ENCODE results near the gene SH2D2A. TPM values are rescaled to one million over a fixed set of nuclear protein-coding genes. Genes with fewer than 3 reads are reported as not detected.
A peak's percentile ranks its signal among the peaks of the same experiment; 100 is the strongest.

Gene SH2D2A
- total RNA-seq, 2 donors from 2014 or later: 2.4 to 7.7 TPM

DNA sequence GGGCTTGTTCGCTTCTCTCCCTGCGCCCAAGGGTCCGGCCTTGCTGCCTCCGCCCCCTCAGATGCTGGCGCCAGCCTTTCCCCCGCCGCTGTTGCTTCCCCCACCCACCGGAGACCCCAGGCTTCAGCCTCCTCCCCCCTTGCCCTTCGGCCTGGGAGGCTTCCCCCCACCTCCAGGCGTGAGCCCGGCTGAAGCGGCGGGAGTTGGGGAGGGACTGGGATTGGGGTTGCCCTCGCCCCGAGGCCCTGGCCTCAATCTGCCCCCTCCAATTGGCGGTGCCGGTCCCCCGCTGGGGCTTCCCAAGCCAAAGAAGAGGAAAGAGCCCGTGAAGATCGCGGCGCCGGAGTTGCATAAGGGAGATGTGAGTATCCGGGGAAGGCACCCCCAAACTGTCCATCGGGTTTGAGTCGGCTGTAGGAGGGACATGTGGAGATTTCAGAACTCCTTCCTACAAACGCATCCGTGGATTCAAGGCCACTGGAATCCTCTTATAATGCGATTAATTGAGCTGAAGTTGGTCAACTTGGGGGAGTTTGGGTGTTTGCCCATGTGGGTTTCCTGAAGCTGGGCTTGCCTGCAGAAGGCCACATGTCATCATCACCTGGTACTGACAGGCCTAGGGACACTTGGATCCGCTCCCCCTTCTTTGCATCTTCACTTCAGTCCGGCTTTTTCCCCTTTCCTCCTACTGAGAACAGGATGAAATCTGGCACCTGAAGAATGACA lies 48.6 kb downstream of the SH2D2A start:
- peak; percentile 83 for DNase-seq
- WGBS, 2 experiments (ENCODE audit: insufficient coverage in 1 of 2, insufficient read length in 1 of 2): 1 to 2% methylated on average over 7 to 31 of the region's 31 CpGs
- no peak overlapping the region for H3K27ac Mint-ChIP-seq

DNA sequence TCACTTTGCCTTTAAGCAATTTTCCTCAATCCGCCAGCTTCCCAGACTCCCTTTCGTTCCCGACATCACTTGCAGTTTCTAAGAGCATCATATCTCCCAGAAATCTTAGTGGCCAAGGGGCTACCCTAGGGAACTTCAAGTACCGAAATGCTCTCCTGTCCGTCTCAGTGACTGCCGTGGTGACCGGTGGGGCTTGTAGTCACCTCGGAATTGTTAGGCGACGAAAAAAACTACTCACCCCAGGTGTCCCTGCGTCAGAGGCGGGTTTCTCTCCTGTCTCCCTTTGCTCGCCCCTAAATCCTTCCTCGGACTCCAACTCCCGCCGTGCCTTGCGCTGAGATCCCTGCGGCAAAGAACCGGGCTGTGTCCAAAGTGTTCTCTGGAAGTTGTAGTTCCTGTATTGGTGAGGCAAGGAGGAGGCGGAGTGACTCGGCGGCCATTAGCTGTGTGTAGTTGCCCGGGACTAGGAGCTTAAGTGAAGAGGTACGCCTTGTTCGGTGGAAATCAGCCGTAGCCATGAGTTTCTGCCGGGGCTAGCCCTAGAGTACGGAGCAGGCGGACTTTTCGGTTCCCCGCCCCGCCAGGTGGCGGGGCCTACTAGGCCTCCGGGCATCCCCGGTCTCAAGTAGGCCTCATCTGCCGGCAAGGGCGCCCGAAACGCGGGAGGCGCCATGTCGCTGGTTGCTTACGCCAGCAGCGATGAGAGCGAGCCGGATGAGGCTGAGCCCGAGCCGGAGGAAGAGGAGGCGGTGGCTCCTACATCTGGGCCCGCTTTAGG lies 49.4 kb downstream of the SH2D2A start, which contains the start of gene PRCC:
Gene PRCC (plus strand): TSS at position 435 of the 778 bp plus-strand sequence. CDS start 237 bp downstream, at position 672.
- Histone ChIP-seq H3K4me3 (ENCODE audit: low read length) (peak within 1 kb of the TSS; percentile 95), H3K27me3 (ENCODE audit: control insufficient read depth, insufficient read depth, low read length, poor library complexity, severe bottlenecking) (no peaks in the 10 kb centered on the region), H3K4me1 (ENCODE audit: control insufficient read depth, insufficient read depth, low read length) (peaks cover 3% of the 10 kb centered on the region), H3K27ac (ENCODE audit: low read depth, low read length) (peak within 1 kb of the TSS; percentile 50), H3K9me3 (ENCODE audit: control insufficient read depth, low read length) (no peaks in the 10 kb centered on the region), H3K9ac (ENCODE audit: extremely low read depth, low read length, poor library complexity, severe bottlenecking) (peak within 1 kb of the TSS; percentile 89), H3K36me3 (ENCODE audit: control insufficient read depth, insufficient read depth, low read length) (peaks cover 19% of the 10 kb centered on the region)
- WGBS, 2 experiments (ENCODE audit: insufficient coverage in 1 of 2, insufficient read length in 1 of 2): 0% methylated on average over 12 to 50 of the region's 50 CpGs
- Mint-ChIP-seq H3K4me1 (peaks cover 33% of the 10 kb centered on the region), H3K27me3 (ENCODE audit: insufficient read depth) (no peaks in the 10 kb centered on the region), H3K36me3 (ENCODE audit: low read depth) (peaks cover 19% of the 10 kb centered on the region), H3K27ac (no peak within 1 kb of the TSS), H3K9me3 (no peaks in the 10 kb centered on the region), H3K4me3 (no peak within 1 kb of the TSS)
- TF ChIP-seq, protein P1, sequence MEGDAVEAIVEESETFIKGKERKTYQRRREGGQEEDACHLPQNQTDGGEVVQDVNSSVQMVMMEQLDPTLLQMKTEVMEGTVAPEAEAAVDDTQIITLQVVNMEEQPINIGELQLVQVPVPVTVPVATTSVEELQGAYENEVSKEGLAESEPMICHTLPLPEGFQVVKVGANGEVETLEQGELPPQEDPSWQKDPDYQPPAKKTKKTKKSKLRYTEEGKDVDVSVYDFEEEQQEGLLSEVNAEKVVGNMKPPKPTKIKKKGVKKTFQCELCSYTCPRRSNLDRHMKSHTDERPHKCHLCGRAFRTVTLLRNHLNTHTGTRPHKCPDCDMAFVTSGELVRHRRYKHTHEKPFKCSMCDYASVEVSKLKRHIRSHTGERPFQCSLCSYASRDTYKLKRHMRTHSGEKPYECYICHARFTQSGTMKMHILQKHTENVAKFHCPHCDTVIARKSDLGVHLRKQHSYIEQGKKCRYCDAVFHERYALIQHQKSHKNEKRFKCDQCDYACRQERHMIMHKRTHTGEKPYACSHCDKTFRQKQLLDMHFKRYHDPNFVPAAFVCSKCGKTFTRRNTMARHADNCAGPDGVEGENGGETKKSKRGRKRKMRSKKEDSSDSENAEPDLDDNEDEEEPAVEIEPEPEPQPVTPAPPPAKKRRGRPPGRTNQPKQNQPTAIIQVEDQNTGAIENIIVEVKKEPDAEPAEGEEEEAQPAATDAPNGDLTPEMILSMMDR (conservative IDR thresholded peaks at IDR 0.05): no peak
- DNase-seq: peak; percentile 100

More for the DNA sequence above, 48.6 kb downstream of the SH2D2A start:
- Histone ChIP-seq H3K4me3 (ENCODE audit: low read length) (peak overlapping the region; percentile 95), H3K4me1 (ENCODE audit: control insufficient read depth, insufficient read depth, low read length) (peaks cover 10% of the 10 kb centered on the region), H3K27ac (ENCODE audit: low read depth, low read length) (peak overlapping the region; percentile 50), H3K36me3 (ENCODE audit: control insufficient read depth, insufficient read depth, low read length) (peaks cover 26% of the 10 kb centered on the region), H3K9ac (ENCODE audit: extremely low read depth, low read length, poor library complexity, severe bottlenecking) (peak overlapping the region; percentile 89), H3K9me3 (ENCODE audit: control insufficient read depth, low read length) (no peaks in the 10 kb centered on the region), H3K27me3 (ENCODE audit: control insufficient read depth, insufficient read depth, low read length, poor library complexity, severe bottlenecking) (no peaks in the 10 kb centered on the region)
- Mint-ChIP-seq H3K27me3 (ENCODE audit: insufficient read depth) (no peaks in the 10 kb centered on the region), H3K4me3 (no peak overlapping the region), H3K36me3 (ENCODE audit: low read depth) (peaks cover 19% of the 10 kb centered on the region), H3K9me3 (no peaks in the 10 kb centered on the region), H3K4me1 (peaks cover 41% of the 10 kb centered on the region)
- TF ChIP-seq, protein P1 (conservative IDR thresholded peaks at IDR 0.05): no peak

DNA sequence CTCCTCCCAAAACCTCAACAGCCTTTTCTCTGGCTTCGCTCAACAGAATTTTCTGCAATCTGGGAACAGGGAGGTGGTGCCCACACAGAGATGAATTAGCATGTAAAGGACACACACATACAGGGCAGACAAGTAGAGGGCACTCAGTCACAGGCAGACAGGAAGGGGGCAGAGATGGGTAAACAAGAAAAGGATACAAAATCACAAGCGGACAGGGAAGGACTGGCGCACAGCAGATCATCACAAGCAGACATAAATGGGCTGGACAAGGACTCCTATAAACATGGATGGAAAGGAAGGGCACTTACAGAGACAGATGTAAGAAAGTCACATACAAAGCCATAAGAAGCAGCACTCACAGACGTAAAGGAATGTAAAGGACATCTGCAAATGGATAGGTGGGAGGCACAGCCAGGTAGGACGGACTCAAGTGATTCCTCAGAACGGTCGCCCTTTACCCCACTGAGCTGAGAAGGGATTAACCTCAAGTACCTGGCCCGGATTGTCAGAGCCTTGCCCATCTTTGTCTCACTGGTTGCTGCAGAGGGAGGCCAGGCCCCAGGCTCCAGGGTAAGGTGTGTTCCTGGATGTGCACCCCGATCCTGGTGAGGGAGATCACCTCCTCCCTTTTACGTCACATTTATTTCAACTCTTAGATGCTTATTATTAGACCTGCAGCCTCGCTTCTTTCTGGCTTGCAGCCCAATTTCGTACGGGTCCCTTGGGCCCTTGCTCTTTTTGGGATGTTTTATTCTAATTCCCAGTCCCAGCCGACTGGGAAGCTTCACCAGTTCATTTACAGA lies 50.1 kb downstream of the SH2D2A start:
- Mint-ChIP-seq H3K36me3 (ENCODE audit: low read depth) (peaks cover 17% of the 10 kb centered on the region), H3K27ac (no peak overlapping the region), H3K9me3 (no peaks in the 10 kb centered on the region), H3K4me1 (peaks cover 30% of the 10 kb centered on the region), H3K27me3 (ENCODE audit: insufficient read depth) (no peaks in the 10 kb centered on the region), H3K4me3 (no peak overlapping the region)
- Histone ChIP-seq H3K4me1 (ENCODE audit: control insufficient read depth, insufficient read depth, low read length) (peaks cover 3% of the 10 kb centered on the region), H3K9me3 (ENCODE audit: control insufficient read depth, low read length) (no peaks in the 10 kb centered on the region), H3K36me3 (ENCODE audit: control insufficient read depth, insufficient read depth, low read length) (peaks cover 17% of the 10 kb centered on the region), H3K27me3 (ENCODE audit: control insufficient read depth, insufficient read depth, low read length, poor library complexity, severe bottlenecking) (no peaks in the 10 kb centered on the region), H3K27ac (ENCODE audit: low read depth, low read length) (peak overlapping the region; percentile 5), H3K4me3 (ENCODE audit: low read length) (peak overlapping the region; percentile 95), H3K9ac (ENCODE audit: extremely low read depth, low read length, poor library complexity, severe bottlenecking) (peak overlapping the region; percentile 16)
- peak; percentile 68 for DNase-seq
- 45 to 58% methylated on average over 12 to 14 of the region's 14 CpGs for WGBS, 2 experiments (ENCODE audit: insufficient coverage in 1 of 2, insufficient read length in 1 of 2)
- TF ChIP-seq, protein P1 (conservative IDR thresholded peaks at IDR 0.05): no peak

All from endodermal cell (in vitro differentiated cells).